GM19240 (cell line): ENCODE measurements around the gene EPB41L3.

Source experiments
- DNase-seq: peaks from one replicate; pipeline ENCODE4 v3.0.0; 2011; ENCODE audit warnings: low spot score; ENCODE audit not compliant: insufficient read length

Gene EPB41L3

GRCh38 chr18:5456577-5457461 lies 87.0 kb downstream of the EPB41L3 start:
- no peak for DNase-seq

DNA sequence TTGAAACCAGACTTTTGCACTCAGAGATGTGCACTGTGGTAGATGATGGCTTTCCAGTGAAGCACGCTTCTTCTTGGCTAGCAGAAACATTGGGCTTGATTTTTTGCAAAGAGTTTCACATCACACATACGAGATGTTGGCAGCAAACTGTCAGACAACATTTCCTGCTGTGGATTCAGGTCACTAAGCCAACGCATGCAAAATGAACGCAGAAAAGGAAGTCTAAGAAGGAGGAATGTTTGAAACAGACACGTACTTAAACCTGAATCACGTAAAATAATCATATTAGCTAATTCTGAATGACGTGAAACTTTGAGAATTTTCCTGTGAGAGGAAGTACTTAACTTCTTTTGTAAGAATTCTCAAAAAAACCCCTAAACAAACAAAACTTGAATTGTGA lies 88.1 kb downstream of the EPB41L3 start:
- DNase-seq: no peak

DNA sequence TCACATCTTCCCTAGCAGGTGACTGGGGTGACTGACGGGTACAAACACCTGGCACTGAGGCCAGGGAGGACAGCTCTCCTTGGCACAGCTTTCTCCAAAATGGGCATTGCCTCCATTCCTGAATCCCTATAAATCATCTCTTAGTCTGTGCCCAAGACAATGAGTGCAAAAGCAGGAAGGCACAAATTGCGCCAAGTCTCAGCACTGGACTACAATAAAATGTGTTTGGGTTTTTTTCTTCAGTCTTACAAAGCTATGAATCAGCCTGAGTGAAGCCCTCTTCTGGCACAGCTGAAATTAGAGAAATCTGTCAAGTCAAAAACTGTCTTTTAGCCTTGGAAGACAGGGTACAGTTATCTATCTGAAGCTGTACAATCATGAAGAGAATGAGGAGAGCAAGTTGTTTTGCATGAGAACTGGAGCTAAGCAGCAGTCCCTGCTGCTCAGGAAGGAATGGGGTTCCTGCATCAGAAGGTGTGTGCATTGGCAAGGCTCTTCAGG lies 90.8 kb downstream of the EPB41L3 start:
- no peak for DNase-seq

DNA sequence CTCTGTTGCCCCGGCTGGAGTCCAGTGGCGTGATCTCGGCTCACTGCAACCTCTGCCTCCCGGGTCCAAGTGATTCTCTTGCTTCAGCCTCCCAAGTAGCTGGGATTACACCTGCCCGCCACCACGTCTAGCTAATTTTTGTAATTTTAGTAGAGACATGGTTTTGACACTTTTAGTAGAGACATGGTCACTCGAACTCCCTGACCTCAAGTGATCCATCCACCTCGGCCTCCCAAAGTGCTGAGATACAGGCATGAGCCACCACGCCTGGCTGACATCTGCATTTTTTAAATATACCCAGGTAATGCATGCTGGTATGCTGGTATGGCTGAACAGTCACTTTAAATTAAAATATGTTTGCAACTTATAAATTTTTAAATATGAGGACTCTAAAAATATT lies 91.9 kb downstream of the EPB41L3 start:
- no peak for DNase-seq

- no peak for DNase-seq
These were observed 92.6 kb downstream of the EPB41L3 start for GRCh38 chr18:5451150-5451549.

- DNase-seq: no peak
These were observed 93.8 kb downstream of the EPB41L3 start for GRCh38 chr18:5449858-5450509.

DNA sequence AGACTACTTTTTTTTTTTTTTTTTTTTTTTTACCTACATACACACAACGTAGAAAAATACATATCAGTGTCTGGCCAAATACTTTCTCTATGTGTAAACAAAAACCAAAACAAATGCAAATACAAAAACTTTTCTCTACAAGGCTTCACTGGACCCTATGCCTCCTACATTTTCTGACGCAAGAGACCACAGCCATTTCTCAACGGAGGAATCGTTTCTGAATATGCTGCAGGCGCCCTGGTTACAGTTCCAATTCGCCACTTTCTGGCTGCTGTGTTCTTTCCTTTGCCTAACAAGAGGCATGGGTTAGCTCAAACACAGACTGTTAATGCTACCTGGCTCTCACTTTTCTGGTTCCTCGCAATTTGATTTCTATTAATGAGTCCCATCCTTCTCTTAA lies 96.4 kb downstream of the EPB41L3 start:
- DNase-seq: no peak

- DNase-seq: no peak
These were observed 99.0 kb downstream of the EPB41L3 start for GRCh38 chr18:5444847-5445246.

DNA sequence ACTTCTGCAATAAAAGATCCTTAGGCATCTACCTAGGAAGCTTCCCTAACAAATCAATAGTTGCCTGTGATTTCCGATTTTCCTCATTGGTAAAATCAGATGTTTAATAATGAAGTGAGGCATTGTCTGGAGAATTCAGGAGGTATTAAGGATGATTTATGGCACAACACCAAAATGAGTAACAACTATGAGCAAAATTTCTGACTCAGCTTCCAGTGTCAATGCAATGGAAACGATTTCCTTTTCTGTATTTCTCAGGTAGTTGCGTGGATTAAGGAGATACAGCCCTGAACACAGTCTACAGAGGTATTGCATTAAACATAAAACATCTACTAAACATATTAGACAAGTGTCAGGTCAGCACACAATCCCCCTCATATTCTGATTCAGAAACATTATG lies 99.5 kb downstream of the EPB41L3 start:
- DNase-seq: no peak

- no peak for DNase-seq
These were observed 103.7 kb downstream of the EPB41L3 start for GRCh38 chr18:5439986-5440696.

- DNase-seq: no peak
These were observed 109.4 kb downstream of the EPB41L3 start for GRCh38 chr18:5434425-5434824.

- DNase-seq: no peak
These were observed 111.8 kb downstream of the EPB41L3 start for GRCh38 chr18:5431836-5432575.

GRCh38 chr18:5430131-5430530 lies 113.7 kb downstream of the EPB41L3 start:
- no peak for DNase-seq

DNA sequence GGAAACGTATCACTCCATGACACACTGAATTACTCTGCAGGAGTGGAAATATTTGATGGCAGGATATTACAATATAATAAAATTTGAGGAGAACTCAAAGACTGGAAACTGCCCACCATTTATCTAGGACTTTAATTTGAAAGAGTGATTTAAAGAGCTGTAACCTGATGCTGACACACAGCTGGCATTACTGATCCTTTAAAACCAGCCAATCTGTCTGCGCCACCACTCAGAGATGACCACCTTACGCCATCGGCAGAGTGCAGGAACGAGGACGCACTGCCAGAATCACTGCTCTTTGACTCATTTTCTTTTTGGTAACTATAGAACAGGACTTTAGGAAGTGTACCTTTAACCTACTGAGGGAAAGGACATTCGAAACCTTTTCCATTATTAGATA lies 114.1 kb downstream of the EPB41L3 start:
- no peak for DNase-seq

GRCh38 chr18:5425721-5426120 lies 118.1 kb downstream of the EPB41L3 start:
- DNase-seq: no peak

- no peak for DNase-seq
These were observed 118.7 kb downstream of the EPB41L3 start for GRCh38 chr18:5424903-5425664.

GRCh38 chr18:5422626-5423025 lies 121.2 kb downstream of the EPB41L3 start:
- no peak for DNase-seq

- no peak for DNase-seq
These were observed 121.8 kb downstream of the EPB41L3 start for GRCh38 chr18:5421981-5422380.

- no peak for DNase-seq
These were observed 122.9 kb downstream of the EPB41L3 start for GRCh38 chr18:5420906-5421305.

DNA sequence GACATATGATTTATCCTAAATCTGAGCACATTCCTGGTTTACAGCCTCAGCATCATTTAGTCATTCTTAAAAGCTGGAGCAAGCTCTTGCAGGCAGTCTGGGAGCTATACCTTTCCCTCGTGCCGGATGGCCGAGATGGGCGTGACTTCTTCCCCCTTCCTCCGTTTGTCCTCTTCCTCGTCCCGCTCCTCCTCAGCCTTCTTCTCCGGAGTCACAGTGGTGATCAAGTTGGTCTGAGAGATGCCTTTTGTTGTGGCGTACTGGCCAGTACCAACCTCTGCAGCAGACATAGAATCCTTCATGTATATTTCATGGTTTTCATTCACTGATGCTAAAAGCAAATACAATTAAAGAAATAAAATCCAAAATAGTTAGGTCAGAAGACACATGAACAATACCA lies 124.2 kb downstream of the EPB41L3 start:
- no peak for DNase-seq

- no peak for DNase-seq
These were observed 124.8 kb downstream of the EPB41L3 start for GRCh38 chr18:5419030-5419429.
